C4-2B (cell line): ENCODE data around the gene SLFNL1.

Experiments
- H3K27ac ChIP-seq: fragments of 450-650 bp; 2 replicates; pipeline ENCODE4 v1.5.1; 2017
- CTCF ChIP-seq: fragments of 450-650 bp; conservative IDR thresholded peaks from 2 replicates; pipeline ENCODE4 v1.5.1; 2017; ENCODE audit warnings: mild to moderate bottlenecking
- ZFX ChIP-seq: fragments of 450-650 bp; IDR thresholded peaks from 2 replicates; pipeline ENCODE4 v1.6.1; 2017

SLFNL1 gene

GRCh38 chr1:40974945-40975344 is 46.6 kb downstream of the SLFNL1 start:
- no peak overlapping the region for H3K27ac ChIP-seq

GRCh38 chr1:40973912-40974311 is 47.6 kb downstream of the SLFNL1 start:
- TF ChIP-seq ZFX (no peak), CTCF (no peak)
- no peak overlapping the region for H3K27ac ChIP-seq

More at GRCh38 chr1:40974945-40975344, 46.6 kb downstream of the SLFNL1 start:
- TF ChIP-seq CTCF (no peak), ZFX (no peak)

- TF ChIP-seq CTCF = no peak
- no peak for TF ChIP-seq ZFX
- H3K27ac ChIP-seq = no peak overlapping the region
These were observed 49.6 kb downstream of the SLFNL1 start for GRCh38 chr1:40971966-40972365.

GRCh38 chr1:40969445-40969844 is 52.1 kb downstream of the SLFNL1 start:
- H3K27ac ChIP-seq = no peak overlapping the region
- TF ChIP-seq ZFX (no peak), CTCF (no peak)

GRCh38 chr1:40966417-40966816 is 55.1 kb downstream of the SLFNL1 start:
- no peak overlapping the region for H3K27ac ChIP-seq

More at GRCh38 chr1:40966417-40966816, 55.1 kb downstream of the SLFNL1 start:
- TF ChIP-seq ZFX = no peak
- TF ChIP-seq CTCF = no peak
